Ovary (tissue), 9 donors: Measurements from ENCODE around the gene NR5A2. TPM values are rescaled to one million over a fixed set of nuclear protein-coding genes. Genes with fewer than 3 reads are reported as not detected.
A peak's percentile ranks its signal among the peaks of the same experiment; 100 is the strongest.

Experiments used
- DNase-seq, 5 donors: peaks; one replicate each; pipeline ENCODE4 v3.0.0-alpha.2; 2019 to 2020
- H3K27ac ChIP-seq, 2 donors: fragments of 200-600 bp; one replicate each; pipeline versions ENCODE4 v1.5.1 to v1.8.0; 2019 to 2022
- H3K27me3 ChIP-seq: fragments of 200-600 bp; one replicate; pipeline ENCODE4 v1.8.0; 2022
- H3K36me3 ChIP-seq: fragments of 200-600 bp; sonication (generic); one replicate; pipeline ENCODE4 v1.5.1; 2019
- H3K4me1 ChIP-seq: one replicate; pipeline ENCODE4 v1.8.1; 2013; ENCODE audit warnings: mild to moderate bottlenecking, moderate library complexity; ENCODE audit not compliant: insufficient read depth
- H3K4me3 ChIP-seq: fragments of 200-600 bp; sonication (generic); one replicate; pipeline ENCODE4 v1.5.1; 2017
- H3K9me3 ChIP-seq, 2 donors: fragments of 200-600 bp in 1 of 2; sonication (generic) in 1 of 2; one replicate each; pipeline versions ENCODE4 v1.5.1 to v1.8.1; 2013 to 2019; ENCODE audit warnings: mild to moderate bottlenecking in 1 of 2, moderate library complexity in 1 of 2
- EP300 ChIP-seq: sonication (generic); formaldehyde crosslinking; IDR thresholded peaks from one replicate; pipeline ENCODE4 v1.6.1; 2017; ENCODE audit warnings: antibody characterized with exemption
- POLR2A ChIP-seq: fragments of 450-650 bp; IDR thresholded peaks from one replicate; pipeline ENCODE4 v1.6.1; 2017; ENCODE audit warnings: antibody characterized with exemption, mild to moderate bottlenecking, moderate library complexity
- WGBS, 3 donors: extraction: QIAGEN DNeasy Blood & Tissue Kit in 1 of 3; methylation state at CpG; one replicate each; pipeline versions ENCODE4 v1.1.5 to v1.1.7; 2013 to 2017; 5-methylcytosine and 5-hydroxymethylcytosine counted together
- intact Hi-C, 4 donors: fragments of 100-400 bp; cut with DNase I; formaldehyde crosslinking; loops; one replicate each; pipeline versions ENCODE4 v1.11.0 to v1.15.1; 2022 to 2023
- polyA plus RNA-seq, 2 donors: library from polyadenylated mRNA; stranded (reverse); fragments of 200-250 nt in 1 of 2; fragments of 350-450 nt in 1 of 2; fragmentation: Illumina TruSeq in 1 of 2; extraction: RNeasy Lipid Tissue Mini Kit (QIAGEN cat#74804) in 1 of 2; gene quantifications; one replicate each; pipeline ENCODE4 v1.2.3, GENCODE V29; 2013 to 2014
- total RNA-seq, 7 donors: library from RNA; depleted of rRNA in 2 of 7; stranded (reverse); fragments of >200 nt in 2 of 7; fragmentation: NEBNext Ultra II Directional in 3 of 7; extraction: Animal tissue kit (Norgen Biotek cat#: 25700) in 3 of 7; gene quantifications; one replicate each; pipeline versions ENCODE4 v1.1.0 to v1.2.4, GENCODE V29; 2016 to 2023
- TF ChIP-seq, protein P1 (sequence below), 3 donors: fragments of 450-650 bp in 2 of 3; fragments of 200-600 bp in 1 of 3; IDR thresholded peaks; one replicate each; pipeline versions ENCODE4 v1.5.1 to v1.8.0; 2016 to 2022; ENCODE audit warnings: antibody characterized with exemption in 3 of 3, mild to moderate bottlenecking in 1 of 3
- donor health status: DM: no; HTN: no; CAD: no; lungs with moderate emphysema.
- donor health status: DM: no; HTN: no; CAD: no.
- donor health status: Bipolar disorder and iron deficiency.
- donor health status: DM: yes; HTN: yes; CAD: no.
- donor health status: DM: no; HTN: no; CAD: no.
- donor health status: DM: yes; HTN: yes; CAD: no.

Gene NR5A2
- total and polyA plus RNA-seq, 9 donors: 1.5 to 45.8 (median 3.0) TPM

DNA sequence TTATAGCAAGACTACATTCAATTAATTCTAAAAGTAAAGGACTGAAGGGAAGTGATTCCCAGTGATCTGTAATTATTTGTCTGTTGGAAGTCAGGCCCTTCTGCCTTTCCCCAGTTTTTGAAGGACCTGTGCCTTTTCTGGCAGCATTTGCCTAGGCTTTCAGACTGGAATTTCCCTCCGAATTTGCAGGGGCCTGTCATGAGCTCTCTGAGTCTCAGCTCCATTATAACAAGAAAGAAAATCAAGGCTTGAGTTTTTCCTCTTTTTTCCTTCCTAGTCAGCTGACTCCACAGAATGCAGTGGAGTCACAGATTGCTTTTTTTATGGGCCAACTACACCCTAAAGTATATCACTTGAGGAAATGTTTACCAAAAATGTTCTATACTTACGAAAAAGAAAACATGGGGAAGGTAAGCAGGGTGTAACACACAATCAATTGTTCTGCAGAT is 1.1 kb downstream of the NR5A2 start:
- Histone ChIP-seq H3K27me3 (no peaks in the 10 kb centered on the region), H3K36me3 (no peaks in the 10 kb centered on the region), H3K27ac (no peak overlapping the region), H3K9me3 (no peaks in the 10 kb centered on the region), H3K4me1 (no peaks in the 10 kb centered on the region), H3K4me3 (no peak overlapping the region)
- no peak for TF ChIP-seq POLR2A
- no peak for TF ChIP-seq EP300
- TF ChIP-seq, protein P1, sequence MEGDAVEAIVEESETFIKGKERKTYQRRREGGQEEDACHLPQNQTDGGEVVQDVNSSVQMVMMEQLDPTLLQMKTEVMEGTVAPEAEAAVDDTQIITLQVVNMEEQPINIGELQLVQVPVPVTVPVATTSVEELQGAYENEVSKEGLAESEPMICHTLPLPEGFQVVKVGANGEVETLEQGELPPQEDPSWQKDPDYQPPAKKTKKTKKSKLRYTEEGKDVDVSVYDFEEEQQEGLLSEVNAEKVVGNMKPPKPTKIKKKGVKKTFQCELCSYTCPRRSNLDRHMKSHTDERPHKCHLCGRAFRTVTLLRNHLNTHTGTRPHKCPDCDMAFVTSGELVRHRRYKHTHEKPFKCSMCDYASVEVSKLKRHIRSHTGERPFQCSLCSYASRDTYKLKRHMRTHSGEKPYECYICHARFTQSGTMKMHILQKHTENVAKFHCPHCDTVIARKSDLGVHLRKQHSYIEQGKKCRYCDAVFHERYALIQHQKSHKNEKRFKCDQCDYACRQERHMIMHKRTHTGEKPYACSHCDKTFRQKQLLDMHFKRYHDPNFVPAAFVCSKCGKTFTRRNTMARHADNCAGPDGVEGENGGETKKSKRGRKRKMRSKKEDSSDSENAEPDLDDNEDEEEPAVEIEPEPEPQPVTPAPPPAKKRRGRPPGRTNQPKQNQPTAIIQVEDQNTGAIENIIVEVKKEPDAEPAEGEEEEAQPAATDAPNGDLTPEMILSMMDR (IDR thresholded peaks at IDR 0.05): no peak
- 4 to 6% (median 6%) methylated on average over 2 of the region's 2 CpGs for WGBS, 3 donors
- DNase-seq: no peak
- intact Hi-C loops: no loop called here

DNA sequence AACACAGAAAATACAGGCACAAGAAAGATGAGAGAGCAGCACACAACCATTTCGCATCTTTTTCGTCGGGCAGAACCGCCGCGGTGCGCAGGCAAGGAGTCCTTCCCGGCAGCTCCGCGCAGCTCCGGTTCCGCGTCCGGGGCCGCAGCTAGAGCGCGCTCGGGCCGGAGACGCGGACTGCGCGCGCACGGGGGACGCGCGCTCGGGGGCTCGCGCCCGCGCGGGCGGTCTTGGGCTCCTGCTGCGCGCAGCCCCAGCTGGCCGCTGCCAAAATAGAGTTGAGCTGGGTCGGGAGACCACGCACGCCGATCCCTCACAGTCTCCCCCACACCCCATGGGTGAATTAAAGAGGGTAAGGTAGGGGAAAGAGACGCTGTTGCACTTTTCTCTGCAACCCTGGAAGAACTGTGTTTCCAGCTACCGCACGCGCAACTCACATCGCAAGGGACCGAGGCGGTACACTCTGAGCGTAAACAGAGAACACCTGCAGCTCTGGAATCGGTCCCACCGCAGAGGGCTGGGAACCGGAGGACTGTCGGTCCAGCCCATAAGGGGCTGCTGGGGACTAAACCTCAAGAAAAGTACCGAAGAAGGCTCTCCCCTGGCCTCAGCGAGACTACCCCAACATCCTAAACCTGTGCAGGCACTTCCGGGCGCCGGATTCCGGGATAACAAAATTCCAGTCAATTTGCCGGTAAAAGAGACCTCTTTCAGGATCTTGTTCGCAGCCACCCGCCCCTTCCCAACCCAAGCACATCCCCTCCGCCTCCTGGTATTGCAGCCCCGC is 1.7 kb downstream of the NR5A2 start:
- WGBS, 3 donors: 2% methylated on average over 60 to 65 of the region's 65 CpGs
- H3K4me1 ChIP-seq: no peaks in the 10 kb centered on the region
- H3K4me3 ChIP-seq: peak overlapping the region; percentile 17
- no peaks in the 10 kb centered on the region for H3K36me3 ChIP-seq
- no peak for DNase-seq
- no peaks in the 10 kb centered on the region for H3K27me3 ChIP-seq
- no peak overlapping the region for H3K27ac ChIP-seq
- H3K9me3 ChIP-seq: no peaks in the 10 kb centered on the region
- intact Hi-C loops: no loop called here
- TF ChIP-seq EP300 (no peak), POLR2A (no peak)
- TF ChIP-seq, protein P1 (IDR thresholded peaks at IDR 0.05): no peak

DNA sequence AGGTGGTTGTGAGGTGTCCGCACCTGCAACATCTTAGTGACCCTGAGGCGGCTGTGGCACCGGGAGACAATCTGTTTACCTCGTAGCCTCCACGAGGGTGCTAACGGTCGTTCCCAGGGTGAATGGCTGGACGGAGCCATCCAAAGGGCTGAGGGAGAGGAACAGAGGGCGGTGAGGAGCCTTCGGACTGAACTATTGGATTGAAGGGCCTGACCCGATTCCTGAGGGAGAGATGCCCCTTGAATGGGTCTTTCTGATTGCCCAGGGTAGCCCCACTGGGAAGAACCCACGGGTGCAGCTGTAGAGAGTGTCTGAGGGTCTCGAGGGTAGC is 2.3 kb downstream of the NR5A2 start:
- WGBS, 3 donors: 12 to 20% (median 16%) methylated on average over 13 of the region's 13 CpGs
- H3K27ac ChIP-seq: no peak overlapping the region
- no peaks in the 10 kb centered on the region for H3K36me3 ChIP-seq
- H3K4me3 ChIP-seq: peak overlapping the region; percentile 17
- TF ChIP-seq, protein P1 (IDR thresholded peaks at IDR 0.05): no peak
- TF ChIP-seq EP300 (no peak), POLR2A (no peak)
- intact Hi-C loops: no loop called here
- H3K9me3 ChIP-seq: no peaks in the 10 kb centered on the region
- H3K4me1 ChIP-seq: no peaks in the 10 kb centered on the region
- H3K27me3 ChIP-seq: no peaks in the 10 kb centered on the region
- no peak for DNase-seq

DNA sequence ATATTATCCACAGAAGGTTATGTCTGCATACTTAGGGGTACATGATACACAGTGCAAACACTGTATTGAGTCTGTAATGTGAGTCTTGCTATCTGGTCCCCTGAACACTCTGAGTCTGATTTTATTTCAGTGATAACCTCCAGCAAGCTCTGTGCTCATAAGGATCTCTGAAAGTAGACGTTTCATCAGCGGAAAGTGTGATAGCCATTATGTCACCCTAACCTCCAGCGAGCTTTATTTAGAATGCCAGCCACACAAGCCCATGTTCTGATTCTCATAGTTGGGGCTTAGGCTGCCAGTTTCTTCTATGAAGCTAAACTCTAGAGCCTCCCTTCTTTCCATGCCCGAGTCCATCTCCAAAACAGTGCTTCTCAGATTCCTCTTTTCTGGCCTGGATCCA is 3.3 kb downstream of the NR5A2 start:
- no peaks in the 10 kb centered on the region for H3K27me3 ChIP-seq
- intact Hi-C loops: no loop called here
- no peaks in the 10 kb centered on the region for H3K9me3 ChIP-seq
- no peaks in the 10 kb centered on the region for H3K36me3 ChIP-seq
- peaks cover 3% of the 10 kb centered on the region for H3K4me1 ChIP-seq
- DNase-seq: no peak
- H3K4me3 ChIP-seq: no peak overlapping the region
- 64 to 72% (median 70%) methylated on average over 4 of the region's 4 CpGs for WGBS, 3 donors
- H3K27ac ChIP-seq: no peak overlapping the region
- TF ChIP-seq, protein P1 (IDR thresholded peaks at IDR 0.05): no peak
- TF ChIP-seq EP300 (no peak), POLR2A (no peak)
